Cardiac muscle cell (in vitro differentiated cells and primary cell): ENCODE data around the gene EPB41L2. TPM values are rescaled to one million over a fixed set of nuclear protein-coding genes. Genes with fewer than 3 reads are reported as not detected.
"Not testable (repeated sequence)": the region's sequence is repeated elsewhere in the genome, so short reads cannot be mapped to it uniquely, and the experiment has no call there.

Source experiments
- DNase-seq, 2 donors: peaks; one replicate each; pipeline versions ENCODE4 v3.0.0 to v3.0.0-alpha.2; 2010 to 2017; ENCODE audit warnings: low read depth in 1 of 2, low spot score in 1 of 2
- H3K27ac ChIP-seq: fragments of 200-600 bp; sonication (generic); 2 replicates; pipeline ENCODE4 v1.5.1; 2016
- H3K27me3 ChIP-seq: fragments of 200-600 bp; sonication (generic); 2 replicates; pipeline ENCODE4 v1.6.0; 2016; ENCODE audit warnings: control low read depth
- H3K36me3 ChIP-seq: fragments of 200-600 bp; sonication (generic); 2 replicates; pipeline ENCODE4 v1.5.1; 2016; ENCODE audit warnings: control low read depth
- H3K4me1 ChIP-seq: fragments of 200-600 bp; sonication (generic); 2 replicates; pipeline ENCODE4 v1.8.1; 2017; ENCODE audit warnings: low read depth, mild to moderate bottlenecking, mixed run types
- H3K4me3 ChIP-seq: fragments of 200-600 bp; sonication (generic); 2 replicates; pipeline ENCODE4 v1.5.1; 2016; ENCODE audit warnings: mild to moderate bottlenecking
- H3K9me3 ChIP-seq: fragments of 200-600 bp; sonication (generic); 2 replicates; pipeline ENCODE4 v1.5.1; 2017; ENCODE audit warnings: low read depth, mild to moderate bottlenecking, control low read depth
- CTCF ChIP-seq: IDR thresholded peaks from 2 replicates; pipeline ENCODE4 v1.5.1; 2012; ENCODE audit warnings: low read depth, mild to moderate bottlenecking, low read length
- polyA plus RNA-seq: library from polyadenylated mRNA; unstranded; fragments of >200 nt; fragmentation: Nextera tagmentation; extraction: Ambion mirVana; gene quantifications from 2 replicates; pipeline ENCODE4 v1.2.1, GENCODE V29; 2016
- total RNA-seq: library from RNA; depleted of rRNA; stranded (reverse); fragments of >200 nt; gene quantifications from 2 replicates; pipeline ENCODE4 v1.2.3, GENCODE V29; 2016

Gene EPB41L2
- total and polyA plus RNA-seq, 2 experiments from 2014 or later: 11.0 to 24.0 TPM

- TF ChIP-seq CTCF: no peak
- Histone ChIP-seq H3K4me1 (no peaks in the 10 kb centered on the region), H3K4me3 (no peak overlapping the region), H3K9me3 (no peaks in the 10 kb centered on the region), H3K27me3 (no peaks in the 10 kb centered on the region), H3K27ac (no peak overlapping the region), H3K36me3 (no peaks in the 10 kb centered on the region)
- DNase-seq: no peak
These were observed 139.7 kb downstream of the EPB41L2 start for GRCh38 chr6:130923350-130923749.

GRCh38 chr6:130922922-130923321 lies 140.1 kb downstream of the EPB41L2 start:
- no peaks in the 10 kb centered on the region for H3K9me3 ChIP-seq
- no peaks in the 10 kb centered on the region for H3K4me1 ChIP-seq
- H3K36me3 ChIP-seq: no peaks in the 10 kb centered on the region
- no peak for DNase-seq
- TF ChIP-seq CTCF: no peak
- H3K27ac ChIP-seq: no peak overlapping the region
- no peaks in the 10 kb centered on the region for H3K27me3 ChIP-seq
- H3K4me3 ChIP-seq: no peak overlapping the region

GRCh38 chr6:130920969-130921368 lies 142.1 kb downstream of the EPB41L2 start:
- Histone ChIP-seq H3K36me3 (no peaks in the 10 kb centered on the region), H3K27me3 (no peaks in the 10 kb centered on the region), H3K4me1 (no peaks in the 10 kb centered on the region), H3K9me3 (no peaks in the 10 kb centered on the region), H3K27ac (no peak overlapping the region), H3K4me3 (no peak overlapping the region)
- no peak for TF ChIP-seq CTCF
- DNase-seq: no peak

GRCh38 chr6:130918171-130918570 lies 144.9 kb downstream of the EPB41L2 start:
- TF ChIP-seq CTCF: no peak
- no peaks in the 10 kb centered on the region for H3K9me3 ChIP-seq
- no peak overlapping the region for H3K4me3 ChIP-seq
- no peak for DNase-seq
- H3K27ac ChIP-seq: no peak overlapping the region
- no peaks in the 10 kb centered on the region for H3K4me1 ChIP-seq
- no peaks in the 10 kb centered on the region for H3K36me3 ChIP-seq
- no peaks in the 10 kb centered on the region for H3K27me3 ChIP-seq

- not testable (repeated sequence) for H3K4me3 ChIP-seq, H3K27me3 ChIP-seq, H3K27ac ChIP-seq, H3K4me1 ChIP-seq, DNase-seq, H3K36me3 ChIP-seq, H3K9me3 ChIP-seq
These were observed 147.4 kb downstream of the EPB41L2 start for GRCh38 chr6:130915606-130916005.

- H3K27me3 ChIP-seq: no peaks in the 10 kb centered on the region
- DNase-seq: no peak
- no peak overlapping the region for H3K27ac ChIP-seq
- no peaks in the 10 kb centered on the region for H3K36me3 ChIP-seq
- no peak overlapping the region for H3K4me3 ChIP-seq
- no peak for TF ChIP-seq CTCF
- no peaks in the 10 kb centered on the region for H3K9me3 ChIP-seq
- no peaks in the 10 kb centered on the region for H3K4me1 ChIP-seq
These were observed 149.9 kb downstream of the EPB41L2 start for GRCh38 chr6:130913120-130913519.
